Neural progenitor cell (in vitro differentiated cells): ENCODE measurements around the gene COQ9.

Experiments
- EZH2 ChIP-seq: fragments of 200-600 bp; sonication (generic); IDR thresholded peaks from 2 replicates; pipeline ENCODE4 v1.6.1; 2017; ENCODE audit warnings: antibody characterized with exemption, mild to moderate bottlenecking, moderate library complexity
- EZH2phosphoT487 ChIP-seq: fragments of 200-600 bp; sonication (generic); IDR thresholded peaks from 2 replicates; pipeline ENCODE4 v1.6.1; 2017; ENCODE audit warnings: antibody characterized with exemption
- TF ChIP-seq, protein P1 (sequence below): fragments of 200-600 bp; sonication (generic); IDR thresholded peaks from 2 replicates; pipeline ENCODE4 v1.5.1; 2017; ENCODE audit warnings: antibody characterized with exemption, mild to moderate bottlenecking

DNA sequence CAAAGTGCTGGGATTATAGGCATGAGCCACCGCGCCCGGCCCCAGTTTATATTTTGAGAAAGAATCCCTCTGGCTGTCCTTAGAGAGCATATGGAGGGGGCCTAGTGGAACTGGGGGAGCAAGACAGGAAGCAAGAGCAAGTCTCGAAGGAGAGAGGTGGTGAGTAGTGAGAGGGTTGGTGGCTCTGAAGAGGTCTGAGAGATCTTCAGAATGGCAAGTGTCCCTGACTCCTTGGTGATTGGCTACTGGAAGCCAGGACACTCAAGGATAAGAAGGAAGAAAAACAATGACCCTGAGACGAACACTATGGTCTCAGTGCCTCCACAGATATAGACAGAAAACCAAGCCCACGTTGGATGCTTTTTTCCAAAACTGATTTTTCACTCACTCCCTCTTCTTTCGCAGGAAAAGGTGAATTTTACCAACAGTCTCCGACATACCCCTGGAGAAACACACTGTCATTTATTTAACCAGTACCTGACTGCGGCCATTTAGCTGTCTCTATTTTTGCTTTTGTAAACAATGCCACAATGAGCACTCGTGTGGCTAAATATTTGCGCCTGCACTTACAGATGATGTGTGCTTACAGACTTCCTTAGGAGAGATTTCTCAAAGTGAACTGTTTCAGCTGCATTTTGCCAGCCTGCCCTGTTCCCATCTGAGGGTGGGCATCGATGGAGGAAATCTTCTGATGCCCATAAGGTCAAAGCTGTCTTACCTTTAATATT, 54.9 kb downstream of the COQ9 start:
- TF ChIP-seq, protein P1, sequence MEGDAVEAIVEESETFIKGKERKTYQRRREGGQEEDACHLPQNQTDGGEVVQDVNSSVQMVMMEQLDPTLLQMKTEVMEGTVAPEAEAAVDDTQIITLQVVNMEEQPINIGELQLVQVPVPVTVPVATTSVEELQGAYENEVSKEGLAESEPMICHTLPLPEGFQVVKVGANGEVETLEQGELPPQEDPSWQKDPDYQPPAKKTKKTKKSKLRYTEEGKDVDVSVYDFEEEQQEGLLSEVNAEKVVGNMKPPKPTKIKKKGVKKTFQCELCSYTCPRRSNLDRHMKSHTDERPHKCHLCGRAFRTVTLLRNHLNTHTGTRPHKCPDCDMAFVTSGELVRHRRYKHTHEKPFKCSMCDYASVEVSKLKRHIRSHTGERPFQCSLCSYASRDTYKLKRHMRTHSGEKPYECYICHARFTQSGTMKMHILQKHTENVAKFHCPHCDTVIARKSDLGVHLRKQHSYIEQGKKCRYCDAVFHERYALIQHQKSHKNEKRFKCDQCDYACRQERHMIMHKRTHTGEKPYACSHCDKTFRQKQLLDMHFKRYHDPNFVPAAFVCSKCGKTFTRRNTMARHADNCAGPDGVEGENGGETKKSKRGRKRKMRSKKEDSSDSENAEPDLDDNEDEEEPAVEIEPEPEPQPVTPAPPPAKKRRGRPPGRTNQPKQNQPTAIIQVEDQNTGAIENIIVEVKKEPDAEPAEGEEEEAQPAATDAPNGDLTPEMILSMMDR: no peak
- TF ChIP-seq EZH2phosphoT487 (no peak), EZH2 (no peak)
